ENCODE data around the gene LRRC8B.

GRCh38 chr1:89596698-89597097 is 72.1 kb downstream of the LRRC8B start:
- TF ChIP-seq, protein P1, sequence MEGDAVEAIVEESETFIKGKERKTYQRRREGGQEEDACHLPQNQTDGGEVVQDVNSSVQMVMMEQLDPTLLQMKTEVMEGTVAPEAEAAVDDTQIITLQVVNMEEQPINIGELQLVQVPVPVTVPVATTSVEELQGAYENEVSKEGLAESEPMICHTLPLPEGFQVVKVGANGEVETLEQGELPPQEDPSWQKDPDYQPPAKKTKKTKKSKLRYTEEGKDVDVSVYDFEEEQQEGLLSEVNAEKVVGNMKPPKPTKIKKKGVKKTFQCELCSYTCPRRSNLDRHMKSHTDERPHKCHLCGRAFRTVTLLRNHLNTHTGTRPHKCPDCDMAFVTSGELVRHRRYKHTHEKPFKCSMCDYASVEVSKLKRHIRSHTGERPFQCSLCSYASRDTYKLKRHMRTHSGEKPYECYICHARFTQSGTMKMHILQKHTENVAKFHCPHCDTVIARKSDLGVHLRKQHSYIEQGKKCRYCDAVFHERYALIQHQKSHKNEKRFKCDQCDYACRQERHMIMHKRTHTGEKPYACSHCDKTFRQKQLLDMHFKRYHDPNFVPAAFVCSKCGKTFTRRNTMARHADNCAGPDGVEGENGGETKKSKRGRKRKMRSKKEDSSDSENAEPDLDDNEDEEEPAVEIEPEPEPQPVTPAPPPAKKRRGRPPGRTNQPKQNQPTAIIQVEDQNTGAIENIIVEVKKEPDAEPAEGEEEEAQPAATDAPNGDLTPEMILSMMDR (IDR thresholded peaks at IDR 0.05; ENCODE audit: control extremely low read depth in 1 of 3, insufficient read depth in 1 of 3, low read depth in 1 of 3, low read length in 3 of 3), result no peak
- TF ChIP-seq GABPA (IDR thresholded peaks at IDR 0.05; ENCODE audit: borderline replicate concordance, insufficient read depth, low read length), result no peak

Data from H1 (cell line).